Tibial artery (tissue), 4 donors: Measurements from ENCODE around the gene CCR6.

Source experiments
- DNase-seq, 2 donors: peaks; one replicate each; pipeline ENCODE4 v3.0.0-alpha.2; 2019
- H3K27ac ChIP-seq, 2 donors: fragments of 200-600 bp; sonication (generic) in 1 of 2; 1 replicate in 1 of 2; 2 replicates in 1 of 2; pipeline ENCODE4 v1.5.1; 2018 to 2019; ENCODE audit warnings: mild to moderate bottlenecking in 1 of 2
- H3K27me3 ChIP-seq, 2 donors: fragments of 200-600 bp; sonication (generic) in 1 of 2; one replicate each; pipeline versions ENCODE4 v1.5.1 to v1.6.0; 2016 to 2019
- H3K36me3 ChIP-seq, 3 donors: fragments of 200-600 bp; sonication (generic) in 2 of 3; one replicate each; pipeline ENCODE4 v1.5.1; 2016 to 2019; ENCODE audit warnings: mild to moderate bottlenecking in 2 of 3
- H3K4me1 ChIP-seq, 4 donors: fragments of 200-600 bp; sonication (generic) in 2 of 4; 1 replicate in 3 of 4; 2 replicates in 1 of 4; pipeline ENCODE4 v1.5.1; 2016 to 2019
- H3K4me3 ChIP-seq, 2 donors: fragments of 200-600 bp; sonication (generic) in 1 of 2; 1 replicate in 1 of 2; 2 replicates in 1 of 2; pipeline ENCODE4 v1.5.1; 2018 to 2019; ENCODE audit warnings: mild to moderate bottlenecking in 2 of 2
- H3K9me3 ChIP-seq, 3 donors: fragments of 200-600 bp; sonication (generic) in 1 of 3; one replicate each; pipeline ENCODE4 v1.5.1; 2016 to 2019
- intact Hi-C: fragments of 100-400 bp; cut with DNase I; formaldehyde crosslinking; loops from one replicate; pipeline ENCODE4 v1.15.0; 2023; ENCODE audit warnings: low total_unique reads
- TF ChIP-seq, protein P1 (sequence below), 2 experiments: fragments of 200-600 bp in 1 of 2; fragments of 450-650 bp in 1 of 2; IDR thresholded peaks; one replicate each; pipeline ENCODE4 v1.5.1; 2017 to 2019; ENCODE audit warnings: antibody characterized with exemption in 2 of 2, mild to moderate bottlenecking in 1 of 2, moderate library complexity in 1 of 2

The CCR6 gene

DNA sequence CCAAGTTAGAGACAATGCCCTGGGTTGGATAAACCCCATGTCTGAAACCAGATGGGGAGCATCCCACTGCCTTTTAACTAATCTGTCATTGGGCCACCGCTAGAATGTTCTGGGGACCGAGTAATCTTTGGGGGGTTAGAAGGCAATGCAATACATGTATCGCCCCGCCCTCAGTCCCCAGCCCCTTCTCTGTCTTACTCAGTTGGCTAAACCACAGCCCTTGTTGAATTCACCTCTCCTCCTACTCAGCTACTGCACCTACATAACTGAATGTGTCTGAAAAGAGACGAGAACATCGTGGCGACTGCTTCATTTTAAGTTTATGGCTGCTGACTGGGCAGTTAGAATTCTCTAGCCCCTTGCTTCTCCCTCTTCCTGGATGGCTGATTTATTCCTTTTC lies 15.1 kb upstream of the CCR6 start:
- intact Hi-C loops, result no loop called here
- no peaks in the 10 kb centered on the region for H3K27me3 ChIP-seq
- no peak for DNase-seq
- no peaks in the 10 kb centered on the region for H3K4me1 ChIP-seq
- no peak overlapping the region for H3K4me3 ChIP-seq
- no peak overlapping the region for H3K27ac ChIP-seq
- TF ChIP-seq, protein P1, sequence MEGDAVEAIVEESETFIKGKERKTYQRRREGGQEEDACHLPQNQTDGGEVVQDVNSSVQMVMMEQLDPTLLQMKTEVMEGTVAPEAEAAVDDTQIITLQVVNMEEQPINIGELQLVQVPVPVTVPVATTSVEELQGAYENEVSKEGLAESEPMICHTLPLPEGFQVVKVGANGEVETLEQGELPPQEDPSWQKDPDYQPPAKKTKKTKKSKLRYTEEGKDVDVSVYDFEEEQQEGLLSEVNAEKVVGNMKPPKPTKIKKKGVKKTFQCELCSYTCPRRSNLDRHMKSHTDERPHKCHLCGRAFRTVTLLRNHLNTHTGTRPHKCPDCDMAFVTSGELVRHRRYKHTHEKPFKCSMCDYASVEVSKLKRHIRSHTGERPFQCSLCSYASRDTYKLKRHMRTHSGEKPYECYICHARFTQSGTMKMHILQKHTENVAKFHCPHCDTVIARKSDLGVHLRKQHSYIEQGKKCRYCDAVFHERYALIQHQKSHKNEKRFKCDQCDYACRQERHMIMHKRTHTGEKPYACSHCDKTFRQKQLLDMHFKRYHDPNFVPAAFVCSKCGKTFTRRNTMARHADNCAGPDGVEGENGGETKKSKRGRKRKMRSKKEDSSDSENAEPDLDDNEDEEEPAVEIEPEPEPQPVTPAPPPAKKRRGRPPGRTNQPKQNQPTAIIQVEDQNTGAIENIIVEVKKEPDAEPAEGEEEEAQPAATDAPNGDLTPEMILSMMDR (IDR thresholded peaks at IDR 0.05), result no peak
- no peaks in the 10 kb centered on the region for H3K36me3 ChIP-seq
- no peaks in the 10 kb centered on the region for H3K9me3 ChIP-seq

DNA sequence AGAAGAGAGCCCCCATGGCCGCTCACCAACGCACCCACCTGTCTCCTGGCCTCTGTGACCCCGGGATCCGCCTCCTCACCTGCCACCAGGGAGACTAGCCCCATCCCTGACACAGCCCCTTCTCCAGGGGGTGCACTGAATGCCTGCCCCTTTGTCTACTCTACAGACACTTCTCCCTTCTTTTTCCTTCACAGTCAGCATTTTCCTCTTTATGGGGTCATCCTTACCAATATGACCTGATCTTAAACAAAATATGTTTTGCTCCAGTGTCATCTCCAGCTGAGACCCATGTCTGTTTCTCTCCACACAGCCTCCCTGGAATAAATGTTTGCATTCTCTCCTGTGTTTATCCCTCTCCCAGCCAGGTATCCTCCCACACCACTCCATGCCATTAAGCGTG lies 14.6 kb upstream of the CCR6 start:
- no peak for DNase-seq
- Histone ChIP-seq H3K9me3 (no peaks in the 10 kb centered on the region), H3K4me3 (no peak overlapping the region), H3K27ac (no peak overlapping the region), H3K36me3 (no peaks in the 10 kb centered on the region), H3K27me3 (no peaks in the 10 kb centered on the region), H3K4me1 (no peaks in the 10 kb centered on the region)
- intact Hi-C loops, result no loop called here
- TF ChIP-seq, protein P1 (IDR thresholded peaks at IDR 0.05), result no peak

DNA sequence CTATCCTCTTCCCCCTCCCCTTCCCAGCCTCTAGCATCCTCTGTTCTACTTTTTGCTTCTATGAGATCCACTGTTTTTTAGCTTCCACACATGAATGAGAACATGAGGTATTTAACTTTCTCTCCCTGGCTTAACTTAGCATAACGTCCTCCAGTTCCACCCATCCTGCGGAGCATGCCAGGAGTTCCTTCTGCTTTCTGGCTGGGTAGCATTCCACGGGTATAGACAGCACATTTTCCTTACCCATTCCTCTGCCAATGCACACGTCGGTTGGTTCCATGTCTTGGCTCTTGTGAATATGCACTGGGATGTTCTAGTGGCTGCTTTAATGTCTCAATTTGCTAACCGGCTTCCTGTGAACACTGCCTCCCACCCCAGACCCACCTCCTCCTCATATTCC lies 13.2 kb upstream of the CCR6 start:
- H3K9me3 ChIP-seq, result no peaks in the 10 kb centered on the region
- TF ChIP-seq, protein P1 (IDR thresholded peaks at IDR 0.05), result no peak
- no peak overlapping the region for H3K27ac ChIP-seq
- no peak overlapping the region for H3K4me3 ChIP-seq
- H3K27me3 ChIP-seq, result no peaks in the 10 kb centered on the region
- no peaks in the 10 kb centered on the region for H3K4me1 ChIP-seq
- H3K36me3 ChIP-seq, result no peaks in the 10 kb centered on the region
- intact Hi-C loops, result no loop called here
- no peak for DNase-seq

DNA sequence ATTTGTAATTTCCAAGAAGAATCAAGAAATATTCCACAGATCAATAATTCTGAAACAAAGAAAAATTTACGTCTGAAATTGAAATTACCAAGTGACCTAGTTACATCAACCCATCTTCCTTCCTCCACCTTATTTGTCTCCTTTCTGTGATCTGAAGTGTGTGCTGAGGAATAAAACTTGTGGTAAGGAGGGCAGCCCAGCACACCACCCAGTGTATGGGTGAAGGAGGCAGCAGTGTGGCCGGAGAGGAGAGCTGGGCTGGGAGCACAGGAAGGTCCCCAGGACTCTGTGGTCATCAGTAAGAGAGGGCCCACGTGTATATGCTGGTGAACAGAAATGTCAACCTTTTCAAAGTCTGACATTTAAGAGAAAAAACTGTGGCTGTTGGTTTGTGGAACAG lies 11.3 kb upstream of the CCR6 start:
- DNase-seq, result no peak
- intact Hi-C loops, result no loop called here
- H3K4me3 ChIP-seq, result no peak overlapping the region

DNA sequence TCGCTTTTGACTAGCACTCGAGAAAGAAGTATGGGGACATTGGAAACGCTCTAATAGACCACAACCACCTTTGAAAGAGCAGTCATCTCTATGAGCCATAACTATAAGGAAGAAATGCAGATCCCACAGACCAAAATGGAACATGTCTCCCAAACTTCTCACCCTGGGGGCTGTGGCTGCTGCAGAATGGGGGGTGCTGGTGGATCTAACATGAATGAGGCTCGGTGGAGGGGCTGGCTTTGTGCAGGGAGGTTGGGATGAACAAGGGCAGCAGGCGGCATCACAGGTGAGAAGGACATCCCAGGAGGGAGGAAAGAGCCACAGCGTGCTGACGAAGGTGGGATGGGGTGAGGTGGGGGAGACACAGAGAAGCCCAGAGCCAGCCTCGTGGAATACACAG lies 10.5 kb upstream of the CCR6 start:
- Histone ChIP-seq H3K9me3 (no peaks in the 10 kb centered on the region), H3K4me3 (no peak overlapping the region), H3K4me1 (peaks cover 0 to 9% (median 3%) of the 10 kb centered on the region in 4 donors), H3K36me3 (no peaks in the 10 kb centered on the region), H3K27me3 (peaks cover 0 to 12% of the 10 kb centered on the region in 2 donors), H3K27ac (no peak overlapping the region)
- intact Hi-C loops, result no loop called here
- TF ChIP-seq, protein P1 (IDR thresholded peaks at IDR 0.05), result no peak
- no peak for DNase-seq

More for the DNA sequence above, 11.3 kb upstream of the CCR6 start:
- TF ChIP-seq, protein P1 (IDR thresholded peaks at IDR 0.05), result no peak
- H3K9me3 ChIP-seq, result no peaks in the 10 kb centered on the region
- peaks cover 0 to 9% (median 3%) of the 10 kb centered on the region in 4 donors for H3K4me1 ChIP-seq
- H3K27me3 ChIP-seq, result peaks cover 0 to 7% of the 10 kb centered on the region in 2 donors
- no peaks in the 10 kb centered on the region for H3K36me3 ChIP-seq
- H3K27ac ChIP-seq, result no peak overlapping the region
